ENCODE results near the gene PAPLN.
"Not testable (repeated sequence)": the region's sequence is repeated elsewhere in the genome, so short reads cannot be mapped to it uniquely, and the experiment has no call there.

PAPLN gene, protein sequence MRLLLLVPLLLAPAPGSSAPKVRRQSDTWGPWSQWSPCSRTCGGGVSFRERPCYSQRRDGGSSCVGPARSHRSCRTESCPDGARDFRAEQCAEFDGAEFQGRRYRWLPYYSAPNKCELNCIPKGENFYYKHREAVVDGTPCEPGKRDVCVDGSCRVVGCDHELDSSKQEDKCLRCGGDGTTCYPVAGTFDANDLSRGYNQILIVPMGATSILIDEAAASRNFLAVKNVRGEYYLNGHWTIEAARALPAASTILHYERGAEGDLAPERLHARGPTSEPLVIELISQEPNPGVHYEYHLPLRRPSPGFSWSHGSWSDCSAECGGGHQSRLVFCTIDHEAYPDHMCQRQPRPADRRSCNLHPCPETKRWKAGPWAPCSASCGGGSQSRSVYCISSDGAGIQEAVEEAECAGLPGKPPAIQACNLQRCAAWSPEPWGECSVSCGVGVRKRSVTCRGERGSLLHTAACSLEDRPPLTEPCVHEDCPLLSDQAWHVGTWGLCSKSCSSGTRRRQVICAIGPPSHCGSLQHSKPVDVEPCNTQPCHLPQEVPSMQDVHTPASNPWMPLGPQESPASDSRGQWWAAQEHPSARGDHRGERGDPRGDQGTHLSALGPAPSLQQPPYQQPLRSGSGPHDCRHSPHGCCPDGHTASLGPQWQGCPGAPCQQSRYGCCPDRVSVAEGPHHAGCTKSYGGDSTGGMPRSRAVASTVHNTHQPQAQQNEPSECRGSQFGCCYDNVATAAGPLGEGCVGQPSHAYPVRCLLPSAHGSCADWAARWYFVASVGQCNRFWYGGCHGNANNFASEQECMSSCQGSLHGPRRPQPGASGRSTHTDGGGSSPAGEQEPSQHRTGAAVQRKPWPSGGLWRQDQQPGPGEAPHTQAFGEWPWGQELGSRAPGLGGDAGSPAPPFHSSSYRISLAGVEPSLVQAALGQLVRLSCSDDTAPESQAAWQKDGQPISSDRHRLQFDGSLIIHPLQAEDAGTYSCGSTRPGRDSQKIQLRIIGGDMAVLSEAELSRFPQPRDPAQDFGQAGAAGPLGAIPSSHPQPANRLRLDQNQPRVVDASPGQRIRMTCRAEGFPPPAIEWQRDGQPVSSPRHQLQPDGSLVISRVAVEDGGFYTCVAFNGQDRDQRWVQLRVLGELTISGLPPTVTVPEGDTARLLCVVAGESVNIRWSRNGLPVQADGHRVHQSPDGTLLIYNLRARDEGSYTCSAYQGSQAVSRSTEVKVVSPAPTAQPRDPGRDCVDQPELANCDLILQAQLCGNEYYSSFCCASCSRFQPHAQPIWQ

DNA sequence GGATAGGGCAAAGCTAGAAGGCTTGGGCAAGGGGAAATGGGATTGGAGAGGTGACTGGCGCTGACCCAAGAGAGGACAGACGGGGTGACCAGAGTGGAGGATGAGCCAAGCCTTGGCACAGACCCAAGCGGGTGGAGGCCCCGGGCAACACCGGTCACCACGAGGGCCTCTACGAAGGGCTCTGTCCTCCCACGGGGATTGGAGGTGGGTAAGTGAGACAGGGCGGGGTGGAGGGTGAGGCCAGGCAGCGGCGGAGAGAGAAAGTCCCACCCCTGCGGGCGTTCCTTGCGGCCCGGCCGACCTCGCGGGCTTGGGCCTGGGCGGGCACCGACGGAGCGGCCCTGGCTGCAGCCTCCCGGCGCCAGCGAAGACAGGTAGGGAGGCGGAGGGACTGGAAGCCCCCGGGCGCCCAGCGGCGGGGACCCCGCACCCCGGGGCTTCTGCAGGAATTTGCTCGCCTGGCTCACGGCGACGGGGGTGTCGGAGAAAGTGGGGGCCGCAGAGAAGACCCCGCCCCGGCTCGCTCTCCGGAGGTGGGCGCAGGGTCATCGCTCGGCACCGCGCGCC, at the start of gene PAPLN:
Gene PAPLN, plus strand, starts transcription at position 288 of the 567 bp plus-strand sequence. CDS start 2,273 bp downstream, outside the sequence.
- no peak for DNase-seq (ENCODE audit: low read depth in 2 of 2, low spot score in 1 of 2)

DNA sequence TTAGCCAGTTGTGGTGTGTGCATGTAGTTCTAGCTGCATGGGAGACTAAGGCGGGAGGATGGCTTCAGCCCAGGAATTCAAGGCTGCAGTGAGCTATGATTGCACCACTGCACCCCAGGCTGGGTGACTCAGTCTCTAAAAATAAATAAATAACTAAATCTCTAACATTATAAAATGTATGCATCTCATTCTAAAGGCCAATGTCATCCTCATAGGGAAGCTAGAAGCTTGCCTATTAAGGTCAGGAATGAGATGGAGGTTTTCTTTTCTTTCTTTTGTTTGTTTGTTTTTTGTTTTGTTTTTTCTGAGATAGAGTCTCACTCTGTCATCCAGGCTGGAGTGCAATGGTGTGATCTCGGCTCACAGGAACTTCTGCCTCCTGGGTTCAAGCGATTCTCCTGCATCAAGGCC, 48.8 kb upstream of the PAPLN start:
- no peak for DNase-seq (ENCODE audit: low read depth in 2 of 2, low spot score in 1 of 2)

DNA sequence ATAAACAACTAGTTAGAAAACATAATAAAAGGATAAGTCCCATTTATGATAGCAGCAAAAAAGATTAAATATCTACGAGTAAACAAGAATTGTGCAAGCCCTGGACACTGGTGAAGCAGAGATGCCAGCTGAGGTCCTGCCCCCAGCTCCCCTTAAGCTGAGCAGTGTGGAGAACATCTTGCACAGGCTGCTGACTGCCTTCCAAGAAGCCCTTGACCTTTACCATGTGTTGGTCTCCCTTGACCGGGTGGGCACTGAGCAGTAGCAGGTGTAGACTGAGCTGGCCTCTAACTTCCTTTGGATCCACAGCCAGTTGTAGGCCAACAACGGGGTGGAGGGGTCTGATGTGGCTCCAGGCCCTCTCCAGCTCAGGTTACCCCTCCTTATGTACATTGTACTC, 47.7 kb upstream of the PAPLN start:
- DNase-seq (ENCODE audit: low read depth in 2 of 2, low spot score in 1 of 2), result no peak

DNA sequence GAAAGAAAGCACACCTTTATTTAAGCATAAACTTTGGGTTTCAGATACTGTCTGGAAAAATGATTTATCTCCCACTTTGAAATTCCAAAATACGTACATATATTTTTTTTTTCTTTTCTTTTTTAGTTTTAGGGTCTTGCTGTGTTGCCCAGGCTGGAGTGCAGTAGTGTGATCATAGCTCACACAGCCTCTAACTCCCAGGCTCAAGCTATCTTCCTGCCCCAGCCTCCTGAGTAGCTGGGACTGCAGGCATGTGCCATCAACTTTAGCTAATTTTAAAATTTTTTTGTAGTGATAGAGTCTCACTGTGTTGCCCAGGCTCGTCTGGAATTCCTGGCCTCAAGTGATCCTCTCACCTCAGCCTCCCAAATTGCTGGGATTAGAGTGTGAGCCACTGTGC, 45.9 kb upstream of the PAPLN start:
- DNase-seq (ENCODE audit: low read depth in 2 of 2, low spot score in 1 of 2), result no peak

DNA sequence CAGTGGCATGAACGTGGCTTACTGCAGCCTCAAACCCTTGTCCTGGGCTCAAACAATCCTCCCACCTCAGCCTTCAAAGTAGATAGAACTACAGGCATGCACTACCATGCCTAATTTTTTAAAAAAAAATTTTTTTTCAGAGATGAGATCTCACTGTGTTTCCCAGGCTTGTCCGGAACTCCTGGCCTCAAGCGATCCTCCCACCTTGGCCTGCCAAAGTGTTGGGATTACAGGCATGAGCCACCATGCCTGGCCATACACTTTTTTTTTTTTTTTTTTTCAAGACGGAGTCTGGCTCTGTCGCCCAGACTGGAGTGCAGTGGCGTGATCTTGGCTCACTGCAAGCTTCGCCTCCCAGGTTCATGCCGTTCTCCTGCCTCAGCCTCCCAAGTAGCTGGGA, 43.0 kb upstream of the PAPLN start:
- not testable (repeated sequence) for DNase-seq (ENCODE audit: low read depth in 2 of 2, low spot score in 1 of 2)

DNA sequence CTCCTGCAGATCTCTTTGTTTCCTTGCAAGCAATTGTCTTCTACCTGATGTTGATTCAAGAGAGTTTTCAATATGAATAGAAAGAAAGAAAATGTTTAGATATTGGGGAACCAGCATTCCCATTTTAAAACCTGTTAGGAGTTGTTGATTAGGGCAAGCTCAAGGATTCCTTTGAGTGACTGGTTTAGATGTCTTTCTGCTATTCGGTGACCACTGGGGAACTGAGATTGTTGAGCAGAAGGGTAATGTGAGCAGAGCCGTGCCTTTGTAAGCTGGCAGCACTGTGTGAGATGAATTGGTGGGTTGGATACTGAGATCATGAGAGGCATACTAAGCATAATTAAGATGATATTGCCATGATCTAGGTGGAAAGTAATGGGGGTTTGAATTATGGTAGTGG, 39.1 kb upstream of the PAPLN start:
- no peak for DNase-seq (ENCODE audit: low read depth in 2 of 2, low spot score in 1 of 2)

DNA sequence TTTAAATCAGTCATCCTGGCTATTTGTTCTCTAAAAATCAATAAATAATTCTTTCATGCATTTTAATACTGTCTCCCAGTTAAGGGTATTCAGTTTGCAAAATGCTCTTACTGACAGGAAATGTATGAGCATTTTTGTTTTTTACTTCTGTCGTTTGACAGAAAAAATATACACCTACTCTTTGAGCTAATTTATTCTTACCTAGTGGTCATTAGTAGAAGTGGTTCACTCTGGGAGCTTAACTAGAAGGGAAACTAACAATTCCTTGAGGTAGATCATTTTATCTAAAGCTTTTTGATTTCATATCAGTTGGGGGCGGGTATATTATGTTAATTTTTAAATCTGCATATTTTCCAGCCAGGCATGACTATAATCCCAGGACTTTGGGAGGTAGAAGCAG, 33.8 kb upstream of the PAPLN start:
- DNase-seq (ENCODE audit: low read depth in 2 of 2, low spot score in 1 of 2), result no peak

DNA sequence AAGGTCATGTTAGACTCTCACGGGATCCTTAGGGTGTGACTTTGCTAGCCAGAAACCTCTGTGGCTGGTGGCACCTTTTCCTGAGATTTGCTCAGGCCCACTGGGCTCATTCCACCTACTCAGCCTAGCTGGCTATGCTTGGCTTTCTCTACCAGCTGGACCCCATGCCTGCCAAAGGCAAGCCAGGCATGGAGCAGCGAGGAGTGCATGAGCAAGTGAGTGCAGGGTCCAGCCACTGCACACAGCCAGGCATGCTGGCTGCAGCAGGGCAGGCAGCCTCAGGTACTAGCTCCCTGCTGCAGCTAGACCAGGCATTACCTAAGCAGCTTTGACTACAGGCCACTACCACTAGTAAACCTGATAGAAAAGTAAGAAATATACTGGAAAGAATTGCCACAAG, 29.7 kb upstream of the PAPLN start:
- no peak for DNase-seq (ENCODE audit: low read depth in 2 of 2, low spot score in 1 of 2)

DNA sequence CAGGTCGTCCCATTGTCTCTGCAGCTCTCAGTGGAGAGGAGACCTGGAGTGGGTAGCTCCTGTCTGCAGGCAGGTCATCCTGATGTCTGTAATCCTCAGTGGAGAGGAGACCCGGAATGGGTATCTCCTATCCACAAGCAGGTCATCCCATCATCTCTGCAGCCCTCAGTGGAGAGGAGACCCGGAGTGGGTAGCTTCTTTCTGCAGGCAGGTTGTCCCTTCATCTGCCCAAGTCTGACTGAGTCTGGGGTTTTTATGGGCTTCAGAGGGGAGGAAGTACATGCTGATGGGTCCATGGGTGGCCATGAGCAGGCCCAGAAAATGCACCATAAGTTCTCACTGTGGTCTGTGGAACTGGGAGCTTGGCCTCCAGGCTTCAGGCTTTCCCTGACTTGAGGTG, 28.9 kb upstream of the PAPLN start:
- no peak for DNase-seq (ENCODE audit: low read depth in 2 of 2, low spot score in 1 of 2)

DNA sequence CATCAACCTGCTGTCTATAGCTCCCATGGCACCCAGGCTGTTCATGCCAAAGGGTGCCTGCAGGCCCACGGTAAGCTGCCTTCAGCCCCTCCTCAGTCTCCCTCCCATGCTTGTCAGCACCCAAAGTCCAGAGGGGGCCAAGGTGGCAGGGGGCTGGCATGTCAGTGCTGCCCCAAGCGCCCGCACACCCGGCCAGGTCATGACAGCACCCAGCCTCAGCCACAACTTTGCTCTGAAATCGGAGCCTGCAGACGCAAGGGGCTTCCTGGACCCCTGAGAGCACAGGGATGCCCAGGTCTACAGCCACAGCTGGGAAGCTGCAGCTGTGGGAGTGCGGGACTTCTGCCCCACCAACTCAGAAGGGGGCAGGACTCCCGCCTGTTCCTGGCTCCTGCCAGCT, 28.5 kb upstream of the PAPLN start:
- DNase-seq (ENCODE audit: low read depth in 2 of 2, low spot score in 1 of 2), result no peak

DNA sequence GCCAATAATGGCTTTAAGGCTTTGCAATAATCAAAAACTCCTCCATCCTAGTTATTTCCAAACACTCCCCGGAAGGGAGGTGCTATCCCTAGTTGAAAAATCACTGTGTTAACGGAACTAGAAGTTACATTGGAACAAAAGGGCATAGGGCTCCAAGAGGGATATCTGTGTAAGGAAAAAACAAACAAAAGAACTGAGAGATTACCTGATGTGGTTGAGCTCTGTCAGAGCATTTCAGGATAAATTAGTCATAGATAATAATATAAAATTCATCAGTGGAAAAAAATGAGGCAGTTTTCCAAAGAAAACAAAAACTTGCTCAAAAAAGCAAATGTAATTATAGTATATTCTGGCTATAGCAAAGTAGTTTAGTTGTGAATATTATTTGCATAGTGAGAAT, 27.4 kb upstream of the PAPLN start:
- DNase-seq (ENCODE audit: low read depth in 2 of 2, low spot score in 1 of 2), result no peak

DNA sequence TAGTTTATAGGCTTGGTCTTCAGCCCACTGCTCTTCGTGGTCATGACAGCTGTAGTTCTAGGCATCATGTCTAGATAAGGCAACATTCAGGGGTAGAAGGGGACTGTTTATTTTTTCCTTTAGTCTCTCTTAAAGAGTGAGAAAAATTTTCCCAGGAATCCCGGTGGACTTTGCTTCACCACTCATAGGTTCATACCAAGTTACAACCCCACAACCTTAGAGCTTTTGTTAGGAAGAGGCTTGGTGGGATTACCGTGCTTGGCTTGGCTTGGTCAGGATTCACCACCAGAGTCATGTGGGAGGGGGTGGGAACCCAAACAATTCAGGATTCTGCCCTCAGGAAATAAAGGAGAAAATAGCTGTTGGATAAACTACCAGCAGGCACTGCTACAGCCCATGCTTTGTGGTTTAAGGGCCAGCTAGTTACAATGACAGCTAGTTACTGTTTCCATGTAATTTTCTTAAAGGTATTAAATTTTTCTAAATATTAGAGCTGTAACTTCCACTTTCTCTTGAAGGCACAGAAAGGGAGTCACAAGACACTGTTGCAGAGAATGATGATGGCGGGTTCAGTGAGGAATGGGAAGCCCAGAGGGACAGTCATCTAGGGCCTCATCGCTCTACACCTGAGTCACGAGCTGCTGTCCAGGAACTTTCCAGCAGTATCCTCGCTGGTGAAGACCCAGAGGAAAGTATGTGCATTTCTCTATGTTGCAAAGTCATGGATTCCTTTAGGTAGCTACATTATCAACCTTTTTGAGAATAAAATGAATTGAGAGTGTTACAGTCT, 25.9 kb upstream of the PAPLN start:
- DNase-seq (ENCODE audit: low read depth in 2 of 2, low spot score in 1 of 2), result no peak

DNA sequence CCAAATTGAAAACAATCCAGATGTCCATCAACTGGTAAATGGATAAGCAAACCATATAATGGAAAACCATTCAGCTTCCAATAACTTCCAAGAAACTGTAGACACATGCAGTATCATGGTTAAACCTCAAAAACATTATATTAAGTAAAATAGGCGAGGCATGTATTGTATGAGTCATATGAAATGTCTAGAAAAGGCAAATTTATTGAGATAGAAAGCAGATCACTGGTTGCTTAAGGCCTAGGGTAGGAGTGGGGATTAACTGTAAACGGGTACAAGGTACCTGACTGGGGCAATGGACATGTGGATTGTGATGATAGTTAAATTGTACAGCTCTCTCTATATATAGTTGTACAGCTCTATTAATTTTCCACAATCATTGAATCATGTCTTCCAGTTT, 21.3 kb upstream of the PAPLN start:
- no peak for DNase-seq (ENCODE audit: low read depth in 2 of 2, low spot score in 1 of 2)

DNA sequence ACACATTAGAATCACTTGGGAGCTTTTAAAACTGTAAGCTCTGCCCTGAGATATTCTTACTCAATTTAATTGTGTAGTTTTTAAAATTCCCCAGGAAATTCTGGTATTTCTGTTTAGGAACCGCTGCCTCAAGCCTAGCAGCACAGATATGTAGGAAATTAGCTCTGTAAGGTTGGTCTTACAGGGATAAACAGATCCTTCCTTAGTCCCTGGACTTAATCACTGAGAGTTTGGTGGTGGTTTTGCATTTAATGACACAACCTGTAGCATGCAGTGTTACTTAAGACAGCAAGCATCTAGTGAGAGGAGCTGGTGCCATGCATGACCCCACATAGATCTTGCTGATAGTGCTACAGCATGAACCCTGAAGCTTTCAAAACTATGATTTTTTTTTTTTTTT, 19.9 kb upstream of the PAPLN start:
- DNase-seq (ENCODE audit: low read depth in 2 of 2, low spot score in 1 of 2), result no peak

DNA sequence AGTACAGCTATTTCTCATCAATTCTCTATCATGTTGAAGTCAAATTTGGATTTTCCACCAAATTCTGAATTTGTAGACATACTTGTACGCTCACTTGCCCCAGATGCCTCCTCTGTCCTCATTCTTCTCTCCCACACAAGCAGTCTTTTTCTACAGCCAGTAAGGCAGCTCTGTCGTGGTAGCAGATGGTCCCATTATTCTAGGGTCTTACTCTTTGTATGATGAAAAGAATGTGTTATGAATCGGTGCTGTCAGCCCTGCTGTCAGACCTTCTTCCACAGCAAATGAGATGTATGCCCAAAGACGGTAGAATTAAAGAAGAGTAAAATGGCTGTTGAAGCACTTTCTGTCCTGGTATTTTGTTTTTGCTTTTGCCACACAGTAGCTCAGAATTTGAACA, 17.2 kb upstream of the PAPLN start:
- DNase-seq (ENCODE audit: low read depth in 2 of 2, low spot score in 1 of 2), result no peak

DNA sequence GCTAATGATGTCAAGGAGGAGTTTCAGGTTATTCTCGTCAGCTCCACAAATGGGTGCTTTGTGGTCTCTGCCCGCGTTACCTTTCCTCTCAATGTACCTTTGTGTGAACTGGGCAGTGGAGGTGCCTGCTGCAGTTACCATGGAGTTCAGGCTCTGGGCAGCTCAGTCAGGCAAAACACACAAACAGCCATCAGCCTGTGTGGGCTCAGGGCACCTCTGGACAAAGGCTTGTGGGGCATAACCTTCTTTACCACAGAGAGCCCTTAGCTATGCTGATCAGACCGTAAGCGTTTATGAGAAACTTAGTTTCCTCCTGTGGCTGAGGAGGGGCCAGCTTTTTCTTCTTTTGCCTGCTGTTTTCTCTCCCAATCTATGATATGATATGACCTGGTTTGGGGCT, 16.7 kb upstream of the PAPLN start:
- no peak for DNase-seq (ENCODE audit: low read depth in 2 of 2, low spot score in 1 of 2)

DNA sequence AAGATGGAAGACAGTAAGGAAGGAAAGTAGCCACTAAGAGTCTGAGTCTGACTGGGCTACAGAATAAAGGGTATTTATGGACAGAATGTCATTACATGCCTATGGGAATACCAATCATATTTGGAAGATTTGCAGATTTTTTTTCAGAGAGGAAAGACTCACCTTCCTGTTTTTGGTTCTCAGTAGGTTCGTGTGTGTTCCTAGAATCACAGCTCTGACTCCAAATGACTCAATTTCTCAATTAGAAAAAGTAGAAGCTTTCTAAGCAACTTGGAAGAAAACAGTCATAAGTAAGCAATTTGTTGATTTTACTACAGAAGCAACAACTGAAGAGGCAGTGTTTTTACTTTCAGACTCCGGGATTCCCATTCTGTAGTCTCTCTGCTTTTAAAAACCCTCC, 15.4 kb upstream of the PAPLN start:
- DNase-seq (ENCODE audit: low read depth in 2 of 2, low spot score in 1 of 2), result no peak

DNA sequence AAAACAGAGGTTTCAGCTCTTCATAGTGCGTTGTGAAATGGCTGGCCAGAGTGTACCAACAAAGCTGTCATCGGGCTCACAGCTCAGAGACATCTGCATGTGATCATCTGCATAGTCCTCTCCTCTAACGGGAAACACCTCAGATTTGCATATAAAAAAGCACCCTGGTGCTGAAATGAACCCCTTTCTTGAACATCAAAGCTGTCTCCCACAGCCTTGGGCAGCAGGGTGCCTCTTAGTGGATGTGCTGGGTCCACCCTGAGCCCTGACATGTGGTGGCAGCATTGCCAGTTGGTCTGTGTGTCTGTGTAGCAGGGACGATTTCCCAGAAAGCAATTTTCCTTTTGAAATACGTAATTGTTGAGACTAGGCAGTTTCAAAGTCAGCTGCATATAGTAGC, 14.3 kb upstream of the PAPLN start:
- DNase-seq (ENCODE audit: low read depth in 2 of 2, low spot score in 1 of 2), result no peak

DNA sequence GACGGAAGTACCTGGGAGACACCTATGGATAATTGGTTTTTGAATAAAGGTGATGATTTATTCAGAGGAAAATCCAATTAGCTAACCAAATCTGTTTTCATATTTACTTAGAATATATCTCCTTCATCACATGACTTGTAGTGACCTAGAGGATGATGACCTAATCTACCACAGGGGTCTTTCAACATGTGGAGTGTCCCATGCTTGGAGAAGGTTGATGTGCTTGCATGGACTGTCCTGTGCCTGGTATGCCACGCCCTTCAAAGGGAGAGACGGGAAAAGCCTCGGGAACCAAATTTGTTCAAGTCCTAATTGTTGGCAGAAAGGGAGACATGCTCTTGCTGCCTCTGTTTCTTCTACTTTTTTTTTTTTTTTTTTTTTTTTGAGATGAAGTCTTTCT, 11.8 kb upstream of the PAPLN start:
- DNase-seq (ENCODE audit: low read depth in 2 of 2, low spot score in 1 of 2), result no peak
